ENCODE results near the gene SCOC. TPM values are rescaled to one million over a fixed set of nuclear protein-coding genes. Genes with fewer than 3 reads are reported as not detected.

Gene SCOC
- total and polyA plus RNA-seq, 2 of the 4 experiments (the other 2 are of a cell fraction), result 12.9 to 33.2 TPM

- peak overlapping the region; percentile 93 for H2AFZ ChIP-seq (replicated peaks; ENCODE audit: low read length, poor library complexity)
- H3K36me3 ChIP-seq (ENCODE audit: control insufficient read depth, insufficient read depth, low read length), result no peaks in the 10 kb centered on the region
- dilution Hi-C loops (cut with HindIII; ENCODE audit: low sequenced_read_pairs, unreplicated experiment), result no loop called here
- POLR2A ChIA-PET (ENCODE audit: unreplicated experiment), result no interaction called here
- no peaks in the 10 kb centered on the region for H3K9me3 ChIP-seq (ENCODE audit: control insufficient read depth, insufficient read depth, low read length)
- H3K4ac ChIP-seq (ENCODE audit: low read depth, low read length), result peak overlapping the region; percentile 59
- intact Hi-C loops (cut with micrococcal nuclease), result loop anchor here (5.0 kb wide), 2 partner anchors 149 to 759 kb away; partner anchors contain the start of genes ELMOD2 and RNF150
- H3K9me1 ChIP-seq (ENCODE audit: insufficient read depth, low read length), result peaks cover 4% of the 10 kb centered on the region
- peak overlapping the region; percentile 69; the same call in 1 of the 2 replicates for H4K5ac ChIP-seq (ENCODE audit: low read depth, low read length)
- no peak overlapping the region for H2AK9ac ChIP-seq (replicated peaks; ENCODE audit: low read depth, low read length, poor library complexity)
- peak overlapping the region; percentile 82 for H3K23ac ChIP-seq (ENCODE audit: low read depth, low read length)
- in situ Hi-C loops (cut with MboI; ENCODE audit: low sequenced_read_pairs), result loop anchor here (25.0 kb wide), 2 partner anchors 464 to 764 kb away; partner anchors contain the start of gene RNF150
- no peaks in the 10 kb centered on the region for H3K27me3 ChIP-seq (ENCODE audit: control insufficient read depth, insufficient read depth, low read length)
- H3K56ac ChIP-seq (ENCODE audit: extremely low read depth, insufficient read depth, low read length), result peak overlapping the region; percentile 72; the same call in 1 of the 2 replicates
- H4K20me1 ChIP-seq (ENCODE audit: insufficient read depth, low read length), result peaks cover 6% of the 10 kb centered on the region; the same call in 1 of the 2 replicates
- DNase-seq (peak; percentile 13), ATAC-seq (ENCODE audit: low read depth) (peak; percentile 13)
- BruUV-seq (replicated peaks), result no TSS peak
- H3K27ac ChIP-seq (ENCODE audit: insufficient read depth, low read length), result peak overlapping the region; percentile 26; the same call in 1 of the 2 replicates
- peak overlapping the region; percentile 81 for H3K9ac ChIP-seq (ENCODE audit: low read depth, low read length)
- peak overlapping the region; percentile 48 to 91 for H4K8ac ChIP-seq (ENCODE audit: low read depth in 2 of 2, low read length in 2 of 2)
- peak overlapping the region; percentile 66 for H3K4me3 ChIP-seq (ENCODE audit: insufficient read depth, low read depth, low read length)
- no peak overlapping the region for H2BK20ac ChIP-seq (ENCODE audit: low read depth, low read length)
- H3K14ac ChIP-seq (replicated peaks; ENCODE audit: low read depth, low read length), result peak overlapping the region; percentile 83
- H3K18ac ChIP-seq (ENCODE audit: low read depth, low read length), result peak overlapping the region; percentile 20; the same call in 1 of the 2 replicates
- no peak overlapping the region for H2AK5ac ChIP-seq (ENCODE audit: low read depth, low read length)
- H4K91ac ChIP-seq (ENCODE audit: insufficient read depth, low read depth, low read length), result 0 out of 2 replicates have a peak overlapping the region, but pooled peaks have one; percentile 42
- no peaks in the 10 kb centered on the region; the same call in 1 of the 2 replicates for H3K4me1 ChIP-seq (ENCODE audit: control insufficient read depth, insufficient read depth, low read length)
- TF ChIP-seq USF2 (IDR thresholded peaks at IDR 0.05; ENCODE audit: low read depth, low read length) (no peak), BHLHE40 (IDR thresholded peaks at IDR 0.05; ENCODE audit: low read depth, low read length) (no peak), NFE2L2 (IDR thresholded peaks at IDR 0.05; ENCODE audit: low read depth, low read length) (no peak), ELK1 (IDR thresholded peaks at IDR 0.05; ENCODE audit: borderline replicate concordance, low read depth, low read length) (no peak), SMC3 (IDR thresholded peaks at IDR 0.05; ENCODE audit: low read depth, low read length) (no peak), CTCF (conservative IDR thresholded peaks at IDR 0.05; ENCODE audit: low read depth, low read length) (no peak), MAFK (IDR thresholded peaks at IDR 0.05; ENCODE audit: low read depth, low read length) (no peak), CEBPB (IDR thresholded peaks at IDR 0.05; ENCODE audit: low read depth, low read length) (no peak), CHD1 (IDR thresholded peaks at IDR 0.05; ENCODE audit: low read depth, low read length) (no peak)
- peak overlapping the region; percentile 43; the same call in 1 of the 3 replicates for H2BK15ac ChIP-seq (ENCODE audit: low read depth, low read length)
- peak overlapping the region; percentile 96 for H3K4me2 ChIP-seq (ENCODE audit: low read depth, low read length)
- CTCF ChIA-PET, result interaction anchor here (0.8 to 1.0 kb wide), 2 partner anchors 13 to 235 kb away, joined by 3 to 4 read pairs; no protein-coding TSS in a partner anchor
- 10% methylated on average over 15 of the region's 21 CpGs; no CpG with 5 or more reads in 1 of the 2 experiments for WGBS, 2 experiments (ENCODE audit: extremely low coverage in 2 of 2, insufficient read length in 1 of 2)
- H3K79me1 ChIP-seq (ENCODE audit: low read depth in 1 of 2, low read length in 2 of 2), result peaks cover 14 to 31% of the 10 kb centered on the region in 2 experiments
- H2BK5ac ChIP-seq (ENCODE audit: low read depth, low read length, poor library complexity, severe bottlenecking), result peak overlapping the region; percentile 62
- H2BK120ac ChIP-seq (ENCODE audit: low read depth, low read length), result 0 out of 2 replicates have a peak overlapping the region, but pooled peaks have one; percentile 17
Measured at GRCh38 chr4:140372751-140373327, 607 bp upstream of the SCOC start.
